OCI-LY3 (cell line): Measurements from ENCODE around the gene JAM3.
"Not testable (repeated sequence)": the region's sequence is repeated elsewhere in the genome, so short reads cannot be mapped to it uniquely, and the experiment has no call there.

Experiments
- H2AFZ ChIP-seq: fragments of 200-600, 300-600 bp; shearing (Covaris generic); 2 replicates; pipeline ENCODE4 v1.6.0; 2014; ENCODE audit warnings: antibody characterized with exemption, low read depth, low read length
- H3K27ac ChIP-seq: fragments of 200-600, 300-600 bp; sonication (generic); 2 replicates; pipeline ENCODE4 v1.5.1; 2014; ENCODE audit warnings: mild to moderate bottlenecking, low read length, moderate library complexity, mixed read lengths
- H3K27me3 ChIP-seq: fragments of 200-600, 300-600 bp; sonication (generic); 2 replicates; pipeline ENCODE4 v1.6.1; 2014; ENCODE audit warnings: low read depth, low read length, mixed read lengths
- H3K36me3 ChIP-seq: fragments of 200-600, 300-600 bp; sonication (generic); replicated peaks from 2 replicates; pipeline ENCODE3; 2014; ENCODE audit warnings: low read depth, low read length, mixed read lengths
- H3K4me1 ChIP-seq: fragments of 300-600, 200-600 bp; sonication (generic); 2 replicates; pipeline ENCODE4 v1.6.1; 2014; ENCODE audit warnings: low read length, mixed read lengths
- H3K4me2 ChIP-seq: fragments of 200-600, 300-600 bp; sonication (generic); 2 replicates; pipeline ENCODE4 v1.6.1; 2014; ENCODE audit warnings: low read length, mixed read lengths
- H3K4me3 ChIP-seq: fragments of 300-600, 200-600 bp; sonication (generic); 2 replicates; pipeline ENCODE4 v1.5.1; 2014; ENCODE audit warnings: antibody characterized with exemption, mild to moderate bottlenecking, low read length, moderate library complexity
- H3K79me2 ChIP-seq: fragments of 300-600, 200-600 bp; shearing (Covaris generic); 2 replicates; pipeline ENCODE4 v1.6.1; 2014; ENCODE audit warnings: mild to moderate bottlenecking, low read length, mixed read lengths
- H3K9ac ChIP-seq: fragments of 300-600, 200-600 bp; shearing (Covaris generic); 2 replicates; pipeline ENCODE4 v1.6.0; 2014; ENCODE audit warnings: mild to moderate bottlenecking, low read length, moderate library complexity
- H3K9me3 ChIP-seq: fragments of 200-600, 300-600 bp; shearing (Covaris generic); 2 replicates; pipeline ENCODE4 v1.6.1; 2014; ENCODE audit warnings: low read length, mixed read lengths; ENCODE audit not compliant: insufficient read depth
- H4K20me1 ChIP-seq: fragments of 200-600, 300-600 bp; sonication (generic); 2 replicates; pipeline ENCODE4 v1.6.1; 2016; ENCODE audit warnings: low read length, mixed read lengths; ENCODE audit not compliant: insufficient read depth
- CTCF ChIP-seq: fragments of 200-600, 300-600 bp; sonication (generic); IDR thresholded peaks from 2 replicates; pipeline ENCODE4 v1.5.1; 2014; ENCODE audit warnings: antibody characterized with exemption, low read length, low read depth
- EZH2phosphoT487 ChIP-seq: fragments of 200-600 bp; shearing (Covaris generic); IDR thresholded peaks from 2 replicates; pipeline ENCODE4 v1.6.1; 2018; ENCODE audit warnings: antibody characterized with exemption, mixed run types, low read depth

The JAM3 gene

GRCh38 chr11:134100171-134100570, 31.3 kb downstream of the JAM3 start:
- Histone ChIP-seq H3K27me3 (peaks cover 20% of the 10 kb centered on the region), H2AFZ (no peak overlapping the region), H3K4me3 (no peak overlapping the region), H3K36me3 (no peaks in the 10 kb centered on the region), H3K9ac (no peak overlapping the region), H3K27ac (no peak overlapping the region), H3K4me1 (no peaks in the 10 kb centered on the region), H3K4me2 (no peak overlapping the region), H3K9me3 (no peaks in the 10 kb centered on the region), H4K20me1 (no peaks in the 10 kb centered on the region), H3K79me2 (no peaks in the 10 kb centered on the region)
- TF ChIP-seq CTCF (no peak), EZH2phosphoT487 (no peak)

DNA sequence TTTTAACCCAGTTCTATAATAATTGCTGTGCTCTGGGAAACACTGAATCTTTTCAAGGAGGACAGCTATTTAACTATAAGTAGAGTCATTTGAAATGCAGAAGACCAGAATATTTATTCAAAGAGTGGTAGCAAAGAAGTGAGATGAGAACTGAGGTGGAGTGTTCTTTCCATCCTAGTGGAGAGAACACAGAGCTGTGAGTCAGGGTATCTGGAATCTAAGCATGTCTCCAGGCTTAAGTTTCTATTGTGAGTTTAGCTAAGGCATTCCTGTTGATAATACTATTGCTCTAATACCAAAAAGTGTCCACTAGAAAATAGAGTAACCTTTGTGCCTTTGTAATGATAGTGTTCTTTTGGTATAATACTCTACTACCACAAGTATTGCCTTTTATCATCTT, 32.4 kb downstream of the JAM3 start:
- Histone ChIP-seq H3K4me1 (no peaks in the 10 kb centered on the region), H3K36me3 (no peaks in the 10 kb centered on the region), H3K27me3 (peaks cover 20% of the 10 kb centered on the region), H3K9me3 (no peaks in the 10 kb centered on the region), H4K20me1 (no peaks in the 10 kb centered on the region), H3K9ac (no peak overlapping the region), H3K79me2 (no peaks in the 10 kb centered on the region), H3K4me3 (no peak overlapping the region), H2AFZ (no peak overlapping the region), H3K4me2 (no peak overlapping the region), H3K27ac (no peak overlapping the region)
- TF ChIP-seq CTCF (no peak), EZH2phosphoT487 (no peak)

DNA sequence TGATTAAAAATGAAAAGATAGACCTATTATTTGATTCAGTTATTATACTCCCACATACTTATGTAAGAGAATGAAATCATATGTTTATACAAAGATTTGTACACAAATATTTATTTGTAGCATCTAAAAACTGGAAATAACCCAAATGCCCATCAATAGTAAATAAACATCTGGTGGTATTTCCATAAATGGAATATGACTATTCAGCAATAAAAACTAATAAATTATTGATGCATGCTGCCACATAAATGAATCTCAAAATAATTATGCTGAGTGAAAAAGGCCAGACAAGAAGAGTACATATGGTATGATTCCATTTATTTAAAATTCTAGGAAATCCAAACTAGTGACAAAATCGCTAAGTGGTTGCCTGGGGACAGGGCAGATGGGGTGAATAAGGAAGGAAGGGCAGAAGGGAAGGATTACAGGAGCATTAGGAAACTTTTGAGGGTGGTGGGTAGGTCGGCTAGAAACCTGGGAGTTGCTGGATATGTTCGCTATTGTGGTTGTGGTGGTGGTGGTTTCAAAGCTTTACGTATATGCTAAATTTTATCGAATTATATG, 41.5 kb downstream of the JAM3 start:
- H3K4me1 ChIP-seq, result no peaks in the 10 kb centered on the region

GRCh38 chr11:134113787-134114186, 44.9 kb downstream of the JAM3 start:
- H3K4me1 ChIP-seq, H4K20me1 ChIP-seq, H3K4me2 ChIP-seq, H3K27ac ChIP-seq, H3K79me2 ChIP-seq, H3K36me3 ChIP-seq, H2AFZ ChIP-seq, H3K27me3 ChIP-seq, H3K9me3 ChIP-seq, H3K4me3 ChIP-seq, H3K9ac ChIP-seq: not testable (repeated sequence)

More for the DNA sequence above, 41.5 kb downstream of the JAM3 start:
- H3K27ac ChIP-seq, result no peak overlapping the region
- H3K36me3 ChIP-seq, result no peaks in the 10 kb centered on the region
- no peak overlapping the region for H3K4me2 ChIP-seq
- no peak overlapping the region for H3K4me3 ChIP-seq
- H3K9me3 ChIP-seq, result no peaks in the 10 kb centered on the region
- no peak overlapping the region for H2AFZ ChIP-seq
- no peaks in the 10 kb centered on the region for H4K20me1 ChIP-seq
- TF ChIP-seq EZH2phosphoT487 (no peak), CTCF (no peak)
- no peaks in the 10 kb centered on the region for H3K27me3 ChIP-seq
- no peaks in the 10 kb centered on the region for H3K79me2 ChIP-seq
- H3K9ac ChIP-seq, result no peak overlapping the region
